AG09309 (cell line): Measurements from ENCODE around the gene ZPR1.
A peak's percentile ranks its signal among the peaks of the same experiment; 100 is the strongest.

Source experiments
- DNase-seq: peaks from one replicate; pipeline ENCODE4 v3.0.0-alpha.2; 2010; ENCODE audit warnings: low read depth
- H3K4me3 ChIP-seq: 2 replicates; pipeline ENCODE4 v1.5.1; 2011; ENCODE audit warnings: mild to moderate bottlenecking, low read depth, low read length, moderate library complexity; ENCODE audit not compliant: control insufficient read depth
- CTCF ChIP-seq: IDR thresholded peaks from 2 replicates; pipeline ENCODE4 v1.5.1; 2011; ENCODE audit warnings: mild to moderate bottlenecking, low read depth, low read length, inconsistent platforms; ENCODE audit not compliant: insufficient read depth, control insufficient read depth; ENCODE audit errors: missing control alignments

The ZPR1 gene

GRCh38 chr11:116777056-116777455 is 10.8 kb downstream of the ZPR1 start:
- no peak for TF ChIP-seq CTCF
- H3K4me3 ChIP-seq, result no peak overlapping the region
- DNase-seq, result no peak

GRCh38 chr11:116776522-116776984 is 11.3 kb downstream of the ZPR1 start:
- no peak overlapping the region for H3K4me3 ChIP-seq
- no peak for TF ChIP-seq CTCF
- no peak for DNase-seq

DNA sequence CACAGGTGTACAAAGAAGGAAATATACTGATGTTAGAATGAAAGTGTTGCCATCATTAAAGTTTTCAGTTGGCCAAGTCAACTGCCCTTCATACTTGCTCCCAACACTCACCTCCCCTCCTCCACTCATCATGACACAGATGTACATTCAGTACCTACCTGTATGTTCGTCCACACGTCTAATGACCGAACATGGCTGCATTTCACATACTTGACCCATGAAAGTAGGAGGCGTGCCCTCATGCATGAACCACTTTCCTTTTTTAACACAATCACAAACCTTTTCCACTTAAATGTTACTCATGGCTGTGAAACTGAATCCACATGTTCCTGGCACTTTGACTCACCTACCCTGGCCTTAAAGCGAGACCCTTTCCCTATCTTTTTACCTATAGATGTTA is 11.8 kb downstream of the ZPR1 start:
- no peak overlapping the region for H3K4me3 ChIP-seq
- TF ChIP-seq CTCF, result no peak
- no peak for DNase-seq

DNA sequence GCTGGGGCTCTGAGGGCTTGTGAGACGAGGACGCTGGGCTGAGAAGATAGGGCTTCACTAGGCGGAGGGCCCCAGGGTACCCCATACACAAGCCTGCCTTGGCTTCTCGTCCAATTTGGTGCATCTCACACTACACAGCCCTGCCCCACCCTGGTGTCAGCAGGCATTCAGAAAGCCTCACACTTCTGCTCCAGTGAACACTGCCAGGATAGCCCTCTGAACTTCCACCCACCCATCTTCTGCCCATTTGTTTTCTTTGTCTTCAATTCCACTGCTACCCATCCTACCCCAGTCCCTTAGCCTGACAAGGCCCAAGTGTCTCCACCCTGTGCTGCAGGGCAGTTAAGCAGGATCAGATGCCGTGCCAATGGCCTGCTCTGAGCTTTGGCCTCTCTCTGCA is 13.2 kb downstream of the ZPR1 start:
- no peak for TF ChIP-seq CTCF
- no peak for DNase-seq
- H3K4me3 ChIP-seq, result no peak overlapping the region

DNA sequence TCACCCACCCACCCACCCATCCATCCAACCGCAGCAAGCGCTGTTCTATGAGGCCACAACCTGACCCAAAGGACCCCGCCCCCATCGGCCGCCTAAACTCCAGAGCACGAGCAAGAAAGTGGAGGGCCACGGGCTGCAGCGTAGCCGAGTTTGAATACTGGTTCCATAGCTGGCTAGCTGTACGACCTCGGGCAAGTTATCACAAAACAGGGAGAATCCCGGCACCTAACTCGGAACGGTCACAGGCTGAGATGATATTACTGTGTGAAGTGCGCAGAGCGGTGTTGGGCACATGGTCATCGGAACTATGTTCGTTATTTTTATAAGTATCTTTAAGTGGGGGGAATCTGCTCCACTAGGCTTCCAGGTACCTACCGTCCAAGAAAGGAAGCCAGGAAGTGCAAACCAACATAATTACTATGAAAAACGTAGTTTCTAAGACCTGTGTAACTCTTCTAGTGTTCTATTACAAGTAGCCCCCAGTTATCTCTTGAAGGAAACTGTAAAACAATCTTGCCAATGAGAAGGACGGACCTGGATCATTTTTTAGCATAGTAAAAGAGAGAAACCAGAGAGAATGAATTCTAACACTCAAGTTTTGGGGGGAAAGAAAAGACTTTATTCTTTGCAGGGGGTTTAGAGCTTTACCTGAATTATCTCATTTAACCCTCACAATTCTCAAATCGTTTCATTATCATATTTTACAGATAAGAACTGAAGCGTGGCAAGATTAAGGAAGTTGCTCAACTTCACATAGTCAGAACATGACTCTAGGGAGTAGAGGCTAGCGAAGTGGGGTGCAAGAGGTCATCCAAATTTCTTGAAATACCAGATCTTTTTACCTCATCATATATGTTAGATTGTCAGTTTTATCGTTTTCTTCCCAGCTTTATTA is 14.4 kb downstream of the ZPR1 start:
- TF ChIP-seq CTCF, result no peak
- DNase-seq, result no peak
- peak overlapping the region; percentile 67 for H3K4me3 ChIP-seq

GRCh38 chr11:116772443-116773202 is 15.2 kb downstream of the ZPR1 start, which contains the start of gene BUD13:
Gene BUD13, minus strand, starts transcription at chr11:116772987. Its CDS starts 23 bp downstream, at chr11:116772964.
- H3K4me3 ChIP-seq, result peak within 1 kb of the TSS; percentile 67
- TF ChIP-seq CTCF, result no peak
- no peak for DNase-seq
